OCI-LY1 (cell line): ENCODE data around the gene MICAL2.

ENCODE experiments used
- H2AFZ ChIP-seq: fragments of 200-600 bp; sonication (generic), shearing (Covaris generic); 2 replicates; pipeline ENCODE4 v1.6.0; 2014; ENCODE audit warnings: antibody characterized with exemption, mild to moderate bottlenecking, low read length
- H3F3A ChIP-seq: fragments of 200-600 bp; sonication (generic), shearing (Covaris generic); 2 replicates; pipeline ENCODE4 v1.6.0; 2014; ENCODE audit warnings: mild to moderate bottlenecking, antibody characterized with exemption, low read length, moderate library complexity; ENCODE audit not compliant: insufficient read depth
- H3K27ac ChIP-seq: fragments of 200-600 bp; sonication (generic); 2 replicates; pipeline ENCODE4 v1.5.1; 2014; ENCODE audit warnings: low read length, mixed run types, mild to moderate bottlenecking, low read depth; ENCODE audit not compliant: poor library complexity, severe bottlenecking
- H3K27me3 ChIP-seq: fragments of 200-600 bp; sonication (generic); 2 replicates; pipeline ENCODE4 v1.6.0; 2014; ENCODE audit warnings: antibody characterized with exemption, mild to moderate bottlenecking, low read length, moderate library complexity; ENCODE audit not compliant: insufficient read depth
- H3K36me3 ChIP-seq: fragments of 200-600 bp; sonication (generic); 2 replicates; pipeline ENCODE4 v1.6.1; 2014; ENCODE audit warnings: mild to moderate bottlenecking, antibody characterized with exemption, low read length, moderate library complexity, mixed read lengths; ENCODE audit not compliant: insufficient read depth
- H3K4me1 ChIP-seq: fragments of 200-600 bp; sonication (generic); 2 replicates; pipeline ENCODE4 v1.5.1; 2014; ENCODE audit warnings: mild to moderate bottlenecking, low read length, moderate library complexity; ENCODE audit not compliant: insufficient read depth, severe bottlenecking
- H3K4me2 ChIP-seq: fragments of 200-600 bp; sonication (generic), shearing (Covaris generic); 2 replicates; pipeline ENCODE4 v1.6.1; 2014; ENCODE audit warnings: low read length
- H3K4me3 ChIP-seq: fragments of 200-600 bp; sonication (generic); 2 replicates; pipeline ENCODE4 v1.5.1; 2014; ENCODE audit warnings: low read length, low read depth, mild to moderate bottlenecking, mixed read lengths; ENCODE audit not compliant: poor library complexity, severe bottlenecking
- H3K79me2 ChIP-seq: fragments of 200-600 bp; shearing (Covaris generic); 2 replicates; pipeline ENCODE4 v1.6.1; 2016; ENCODE audit warnings: mixed run types, low read length, mixed read lengths; ENCODE audit not compliant: insufficient read depth
- H3K9ac ChIP-seq: fragments of 200-600 bp; sonication (generic), shearing (Covaris generic); 2 replicates; pipeline ENCODE4 v1.6.1; 2014; ENCODE audit warnings: mild to moderate bottlenecking, low read length, mixed read lengths
- H3K9me2 ChIP-seq: fragments of 200-600 bp; sonication (generic), shearing (Covaris generic); 2 replicates; pipeline ENCODE4 v1.6.1; 2014; ENCODE audit warnings: low read depth, mild to moderate bottlenecking, low read length, mixed read lengths
- H3K9me3 ChIP-seq: fragments of 200-600 bp; shearing (Covaris generic); 2 replicates; pipeline ENCODE4 v1.6.1; 2014; ENCODE audit warnings: low read length, mixed read lengths
- H4K20me1 ChIP-seq: fragments of 200-600 bp; sonication (generic), shearing (Covaris generic); 2 replicates; pipeline ENCODE4 v1.6.0; 2016; ENCODE audit warnings: mild to moderate bottlenecking, low read length; ENCODE audit not compliant: insufficient read depth
- CTCF ChIP-seq: fragments of 200-600 bp; sonication (generic), shearing (Covaris generic); IDR thresholded peaks from 2 replicates; pipeline ENCODE4 v1.5.1; 2017; ENCODE audit warnings: mild to moderate bottlenecking, antibody characterized with exemption, low read length, moderate library complexity, mixed read lengths
- EZH2 ChIP-seq: fragments of 200-600 bp; sonication (generic), shearing (Covaris generic); IDR thresholded peaks from 2 replicates; pipeline ENCODE4 v1.8.0; 2017; ENCODE audit warnings: borderline replicate concordance, mixed run types, mild to moderate bottlenecking, antibody characterized with exemption, low read length, moderate library complexity, mixed read lengths

MICAL2 gene, protein sequence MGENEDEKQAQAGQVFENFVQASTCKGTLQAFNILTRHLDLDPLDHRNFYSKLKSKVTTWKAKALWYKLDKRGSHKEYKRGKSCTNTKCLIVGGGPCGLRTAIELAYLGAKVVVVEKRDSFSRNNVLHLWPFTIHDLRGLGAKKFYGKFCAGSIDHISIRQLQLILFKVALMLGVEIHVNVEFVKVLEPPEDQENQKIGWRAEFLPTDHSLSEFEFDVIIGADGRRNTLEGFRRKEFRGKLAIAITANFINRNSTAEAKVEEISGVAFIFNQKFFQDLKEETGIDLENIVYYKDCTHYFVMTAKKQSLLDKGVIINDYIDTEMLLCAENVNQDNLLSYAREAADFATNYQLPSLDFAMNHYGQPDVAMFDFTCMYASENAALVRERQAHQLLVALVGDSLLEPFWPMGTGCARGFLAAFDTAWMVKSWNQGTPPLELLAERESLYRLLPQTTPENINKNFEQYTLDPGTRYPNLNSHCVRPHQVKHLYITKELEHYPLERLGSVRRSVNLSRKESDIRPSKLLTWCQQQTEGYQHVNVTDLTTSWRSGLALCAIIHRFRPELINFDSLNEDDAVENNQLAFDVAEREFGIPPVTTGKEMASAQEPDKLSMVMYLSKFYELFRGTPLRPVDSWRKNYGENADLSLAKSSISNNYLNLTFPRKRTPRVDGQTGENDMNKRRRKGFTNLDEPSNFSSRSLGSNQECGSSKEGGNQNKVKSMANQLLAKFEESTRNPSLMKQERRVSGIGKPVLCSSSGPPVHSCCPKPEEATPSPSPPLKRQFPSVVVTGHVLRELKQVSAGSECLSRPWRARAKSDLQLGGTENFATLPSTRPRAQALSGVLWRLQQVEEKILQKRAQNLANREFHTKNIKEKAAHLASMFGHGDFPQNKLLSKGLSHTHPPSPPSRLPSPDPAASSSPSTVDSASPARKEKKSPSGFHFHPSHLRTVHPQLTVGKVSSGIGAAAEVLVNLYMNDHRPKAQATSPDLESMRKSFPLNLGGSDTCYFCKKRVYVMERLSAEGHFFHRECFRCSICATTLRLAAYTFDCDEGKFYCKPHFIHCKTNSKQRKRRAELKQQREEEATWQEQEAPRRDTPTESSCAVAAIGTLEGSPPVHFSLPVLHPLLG

GRCh38 chr11:12110201-12110713 is at the start of gene MICAL2:
Gene MICAL2 (plus strand): TSS chr11:12110590. CDS start chr11:12162156, 51,566 bp downstream.
- Histone ChIP-seq H3F3A (no peaks in the 10 kb centered on the region), H2AFZ (no peak within 1 kb of the TSS), H3K9me3 (no peaks in the 10 kb centered on the region), H3K9me2 (no peaks in the 10 kb centered on the region), H3K4me2 (no peak within 1 kb of the TSS), H4K20me1 (no peaks in the 10 kb centered on the region), H3K9ac (no peak within 1 kb of the TSS), H3K27me3 (no peaks in the 10 kb centered on the region), H3K27ac (no peak within 1 kb of the TSS), H3K4me3 (no peak within 1 kb of the TSS), H3K79me2 (no peaks in the 10 kb centered on the region), H3K4me1 (no peaks in the 10 kb centered on the region), H3K36me3 (no peaks in the 10 kb centered on the region)
- no peak for TF ChIP-seq EZH2
- no peak for TF ChIP-seq CTCF

GRCh38 chr11:12061851-12062560 is 48.4 kb upstream of the MICAL2 start:
- Histone ChIP-seq H3K9me3 (peaks cover 5% of the 10 kb centered on the region; the same call in 1 of the 2 replicates), H3K27me3 (no peaks in the 10 kb centered on the region), H3K79me2 (no peaks in the 10 kb centered on the region), H3K4me3 (no peak overlapping the region), H3K27ac (no peak overlapping the region), H3F3A (no peaks in the 10 kb centered on the region), H3K9ac (no peak overlapping the region), H3K4me1 (no peaks in the 10 kb centered on the region), H3K36me3 (no peaks in the 10 kb centered on the region; the same call in 1 of the 2 replicates), H4K20me1 (no peaks in the 10 kb centered on the region), H3K9me2 (no peaks in the 10 kb centered on the region), H3K4me2 (no peak overlapping the region), H2AFZ (no peak overlapping the region)
- TF ChIP-seq CTCF (no peak), EZH2 (no peak)

DNA sequence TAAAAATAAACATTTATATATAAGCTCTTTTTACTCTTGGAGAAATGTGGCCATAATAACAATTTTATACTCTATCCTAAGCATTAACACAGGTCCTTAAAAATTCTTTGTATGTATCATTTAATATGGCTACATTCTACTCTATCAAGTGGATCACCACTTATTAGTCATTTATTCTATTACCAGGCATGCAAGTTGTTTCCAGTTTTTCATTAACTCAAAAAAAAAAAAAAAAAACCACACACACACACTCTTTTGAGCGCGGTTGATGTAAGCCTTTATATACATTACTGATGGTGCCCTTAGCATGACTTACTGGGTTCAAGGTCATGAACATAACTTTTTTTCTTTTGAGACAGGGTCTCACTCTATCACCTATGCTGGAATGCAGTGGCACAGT is 47.1 kb upstream of the MICAL2 start:
- H4K20me1 ChIP-seq = no peaks in the 10 kb centered on the region
- H3K9me3 ChIP-seq = 0 out of 2 replicates have a peak, but pooled peaks cover 3% of the 10 kb centered on the region
- no peak overlapping the region for H3K4me3 ChIP-seq
- TF ChIP-seq CTCF = no peak
- TF ChIP-seq EZH2 = no peak
- no peak overlapping the region for H3K9ac ChIP-seq
- no peaks in the 10 kb centered on the region for H3K79me2 ChIP-seq
- H3K27me3 ChIP-seq = no peaks in the 10 kb centered on the region
- H3K27ac ChIP-seq = no peak overlapping the region
- H3K4me1 ChIP-seq = no peaks in the 10 kb centered on the region
- H2AFZ ChIP-seq = no peak overlapping the region
- no peaks in the 10 kb centered on the region for H3K9me2 ChIP-seq
- no peak overlapping the region for H3K4me2 ChIP-seq
- H3K36me3 ChIP-seq = no peaks in the 10 kb centered on the region
- no peaks in the 10 kb centered on the region for H3F3A ChIP-seq
